GM19395 (cell line): ENCODE data around the gene ADARB1.

Source experiments
- ATAC-seq: cut with Tn5 transposase; IDR thresholded peaks from one replicate; pipeline ENCODE4 v1.9.1; 2021; ENCODE audit warnings: mild to moderate bottlenecking, moderate library complexity; ENCODE audit not compliant: unreplicated experiment

ADARB1 gene

DNA sequence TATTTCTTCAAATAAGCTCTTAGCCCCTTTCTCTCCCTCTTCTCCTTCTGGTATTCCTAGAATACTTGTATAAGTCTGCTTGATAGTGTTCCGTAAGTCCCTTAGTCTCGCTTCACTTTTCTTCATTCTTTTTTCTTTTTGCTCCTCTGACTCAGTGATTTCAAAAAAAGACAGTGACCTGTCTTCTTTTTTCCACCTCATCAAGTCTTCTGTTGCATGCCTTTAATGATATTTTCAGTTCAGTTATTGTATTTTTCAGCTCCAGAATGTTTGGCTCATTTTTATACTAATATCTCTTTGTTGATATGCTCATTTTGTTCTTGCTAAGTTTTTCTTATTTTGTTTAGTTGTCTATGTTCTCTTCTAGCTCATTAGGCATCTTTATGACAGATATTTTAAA, 115.6 kb downstream of the ADARB1 start:
- ATAC-seq: no peak

- no peak for ATAC-seq
Measured at GRCh38 chr21:45192332-45192731, 118.0 kb downstream of the ADARB1 start.

DNA sequence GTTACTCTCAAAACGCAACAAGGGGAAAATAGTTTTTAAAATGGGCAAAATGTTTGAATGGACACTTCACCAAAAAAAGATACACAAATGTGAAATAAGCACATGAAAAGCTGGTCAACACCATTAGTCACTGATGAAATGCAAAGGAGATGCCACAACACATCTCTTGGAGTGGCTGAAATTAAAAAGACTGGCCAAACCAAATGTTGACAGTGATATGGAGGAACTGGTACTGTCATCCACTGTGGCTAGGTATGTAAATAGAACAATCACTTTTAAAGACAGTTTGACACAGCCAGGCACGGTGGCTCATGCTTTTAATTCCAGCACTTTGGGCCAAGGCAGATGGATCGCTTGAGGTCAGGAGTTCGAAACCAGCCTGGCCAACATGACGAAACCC, 122.2 kb downstream of the ADARB1 start:
- ATAC-seq: no peak

DNA sequence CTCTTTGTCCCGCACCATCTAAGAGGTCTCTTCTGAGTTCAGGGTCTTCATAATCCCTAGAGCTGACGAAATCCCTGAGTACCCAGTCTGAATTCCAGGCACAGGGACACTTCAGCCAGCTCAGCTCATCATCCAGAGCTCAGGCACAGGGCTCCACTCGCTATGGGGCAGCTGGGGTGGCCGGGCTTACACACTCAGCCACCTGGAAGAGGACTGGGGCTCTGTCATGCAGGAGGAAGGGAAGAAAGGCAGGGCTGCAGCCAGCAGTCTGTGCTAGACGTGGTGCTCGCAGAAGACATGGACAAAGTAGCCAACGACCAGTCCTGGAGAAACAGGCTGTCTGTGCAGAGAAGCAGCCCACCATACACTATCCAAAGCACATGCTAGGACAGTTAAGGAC, 124.8 kb downstream of the ADARB1 start:
- no peak for ATAC-seq

DNA sequence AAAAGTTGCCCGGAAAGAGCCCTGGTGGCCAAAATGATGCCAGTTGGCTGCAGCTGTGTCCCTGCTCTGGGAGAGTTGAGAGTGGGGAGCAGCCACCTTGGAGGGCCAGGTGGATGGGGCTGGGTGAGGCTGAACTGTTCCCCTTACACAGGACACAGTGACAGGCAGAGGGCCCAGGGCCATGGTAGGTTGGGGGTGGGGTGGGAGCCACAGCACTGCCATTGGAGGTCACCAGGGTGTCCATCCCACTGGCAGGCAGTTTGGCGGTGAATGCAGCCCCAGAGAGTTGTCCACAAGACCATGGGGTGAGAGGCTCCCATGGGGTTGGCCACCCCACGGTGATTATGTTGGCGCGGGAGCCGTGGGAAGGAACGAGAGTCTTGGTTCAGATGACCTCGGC, 125.7 kb downstream of the ADARB1 start:
- ATAC-seq: no peak

- no peak for ATAC-seq
Measured at GRCh38 chr21:45200581-45201296, 126.4 kb downstream of the ADARB1 start.

GRCh38 chr21:45202344-45202743, 128.0 kb downstream of the ADARB1 start:
- no peak for ATAC-seq

GRCh38 chr21:45202889-45203288, 128.5 kb downstream of the ADARB1 start:
- ATAC-seq: no peak

DNA sequence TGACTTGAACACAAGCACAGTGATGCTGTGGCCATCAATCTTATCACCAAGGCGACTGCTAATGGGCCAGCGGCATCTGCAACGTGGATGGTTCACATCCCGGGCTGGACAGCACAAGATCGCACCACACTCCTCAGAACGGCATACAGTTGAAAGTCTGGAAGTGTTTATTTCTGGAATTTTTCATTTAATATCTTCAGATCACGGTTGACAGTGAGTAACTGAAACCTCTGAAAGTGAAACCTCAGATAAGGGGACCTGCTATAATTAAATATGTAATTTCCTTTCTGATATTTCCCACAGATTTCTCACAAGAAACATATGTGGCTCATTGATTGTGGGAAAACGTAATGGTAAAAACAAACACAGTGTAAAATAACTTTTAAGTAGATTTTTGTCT, 129.6 kb downstream of the ADARB1 start:
- ATAC-seq: no peak

GRCh38 chr21:45204395-45204794, 130.0 kb downstream of the ADARB1 start:
- no peak for ATAC-seq

GRCh38 chr21:45207839-45208626, 133.7 kb downstream of the ADARB1 start:
- no peak for ATAC-seq

DNA sequence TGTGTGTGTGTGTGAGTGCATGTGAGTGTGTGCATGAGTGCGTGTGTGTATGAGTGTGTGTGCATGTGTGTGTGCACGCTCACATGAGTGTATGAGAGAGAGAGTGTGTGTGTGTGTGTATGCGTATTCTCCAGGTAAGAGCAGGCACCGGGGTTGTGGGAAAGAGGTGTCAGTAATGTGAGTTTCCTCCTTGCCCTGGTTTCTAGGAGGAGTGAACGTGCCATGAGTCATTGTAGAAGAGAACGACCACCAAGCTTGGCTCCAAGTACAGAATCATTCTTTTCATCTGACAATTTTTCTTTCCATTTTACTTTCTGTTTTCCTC, 134.2 kb downstream of the ADARB1 start:
- ATAC-seq: no peak

DNA sequence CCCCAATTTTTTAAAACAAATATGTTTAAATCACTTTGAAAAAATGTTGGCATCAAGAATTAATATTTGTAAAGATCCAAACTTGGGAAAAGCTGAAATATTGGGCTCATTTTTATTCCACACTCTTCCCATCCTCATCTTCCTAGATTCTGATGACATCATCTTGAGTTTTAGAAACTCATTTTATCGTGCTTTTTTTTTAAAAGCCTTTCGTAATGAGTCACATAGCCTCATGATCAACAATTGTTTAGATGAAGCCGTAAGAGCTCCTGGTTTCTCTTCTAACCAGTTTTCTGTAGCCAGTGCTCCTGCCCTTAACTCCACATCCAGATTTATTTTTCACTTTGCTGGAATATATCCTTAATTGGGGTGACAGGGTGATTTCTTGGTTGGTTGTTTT, 134.7 kb downstream of the ADARB1 start:
- ATAC-seq: no peak

DNA sequence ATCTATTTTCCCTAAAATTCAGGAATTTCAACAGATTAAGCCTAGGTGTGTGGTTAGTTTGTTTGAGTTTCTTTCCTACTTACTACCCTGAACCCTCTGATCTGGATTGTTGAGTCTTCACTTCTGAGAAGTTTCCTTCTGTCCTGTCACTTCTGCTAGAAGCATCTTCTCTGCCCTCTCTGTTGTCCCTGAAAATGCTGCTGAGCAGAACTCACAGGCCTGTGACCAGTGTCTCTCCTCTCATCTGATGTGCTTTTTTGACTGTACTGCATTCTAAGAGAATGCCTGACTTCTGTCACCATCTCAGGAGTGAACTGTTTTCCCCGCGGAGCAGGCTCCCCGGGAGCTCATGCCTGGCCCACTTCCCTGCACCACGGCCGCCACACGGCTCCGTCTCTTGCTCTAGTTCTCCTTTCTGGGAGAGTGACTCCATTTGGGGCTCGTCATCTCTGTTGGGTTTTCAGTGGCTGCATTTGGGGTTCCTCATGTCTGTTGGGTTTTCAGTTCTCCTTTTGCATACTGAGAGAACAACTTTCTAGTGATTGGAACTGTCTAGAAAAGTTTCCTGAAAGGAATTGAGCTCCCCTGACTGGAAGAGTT, 135.4 kb downstream of the ADARB1 start:
- no peak for ATAC-seq

DNA sequence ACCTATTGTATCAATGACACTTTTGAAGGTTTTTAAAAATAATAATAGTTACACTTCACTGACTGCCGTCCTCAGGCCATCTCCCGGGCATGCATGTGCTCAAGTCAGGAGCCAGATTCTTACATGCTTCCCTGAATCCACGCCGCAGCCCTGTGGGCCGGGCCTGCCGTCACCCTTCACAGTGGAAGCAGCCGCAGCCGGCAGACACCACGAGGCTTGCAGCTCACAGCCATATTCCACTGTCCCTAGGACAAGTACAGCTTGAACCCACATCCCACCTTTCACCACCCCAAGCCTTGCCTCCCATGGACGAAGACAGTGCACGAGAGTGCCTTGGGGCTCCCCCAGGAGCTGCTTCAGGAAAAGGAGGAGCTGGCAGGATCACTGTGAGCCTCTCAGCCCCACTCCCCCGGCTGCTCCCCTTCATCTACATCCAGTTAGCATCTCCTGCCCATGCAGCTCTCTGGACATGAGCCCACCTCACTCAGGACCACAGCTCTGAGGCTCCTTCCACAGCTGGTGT, 136.1 kb downstream of the ADARB1 start:
- ATAC-seq: no peak

DNA sequence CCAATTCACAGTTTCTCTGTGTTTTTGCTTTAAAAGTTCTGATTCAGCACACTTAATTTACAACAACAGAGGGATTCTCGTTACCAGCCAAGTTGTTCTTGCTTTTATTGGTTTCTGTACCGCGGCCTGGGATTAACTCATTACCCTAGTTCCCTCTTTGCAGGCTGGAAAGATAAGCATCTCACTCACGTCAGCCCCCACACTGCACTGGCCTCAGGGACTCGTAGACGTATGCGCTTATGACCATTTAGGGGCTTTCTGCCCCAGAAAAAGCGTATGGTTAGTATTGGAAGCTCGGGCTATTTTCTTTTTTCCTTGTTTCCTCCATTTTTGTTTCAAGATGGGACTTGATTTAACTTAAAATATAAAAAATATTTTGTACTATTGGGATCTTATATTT, 137.3 kb downstream of the ADARB1 start:
- no peak for ATAC-seq

GRCh38 chr21:45213392-45213791, 139.0 kb downstream of the ADARB1 start:
- ATAC-seq: no peak

DNA sequence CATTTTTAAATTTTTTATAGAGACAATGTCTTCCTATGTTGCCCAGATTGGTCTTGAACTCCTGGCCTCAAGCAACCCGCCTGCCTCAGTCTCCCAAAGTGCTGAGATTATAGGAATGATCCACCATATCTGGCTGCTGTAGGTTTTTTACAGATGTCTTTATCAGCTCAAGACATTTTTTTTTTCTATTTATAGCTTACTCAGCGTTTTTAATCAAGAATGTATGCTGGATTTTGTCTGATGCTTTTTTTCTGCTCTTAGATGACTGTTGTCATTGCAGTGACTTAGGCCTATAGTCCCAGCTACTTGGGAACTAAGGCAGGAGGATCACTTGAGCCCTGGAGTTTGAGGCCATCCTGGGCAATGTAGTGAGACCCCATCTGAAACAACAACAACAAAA, 140.8 kb downstream of the ADARB1 start:
- no peak for ATAC-seq

DNA sequence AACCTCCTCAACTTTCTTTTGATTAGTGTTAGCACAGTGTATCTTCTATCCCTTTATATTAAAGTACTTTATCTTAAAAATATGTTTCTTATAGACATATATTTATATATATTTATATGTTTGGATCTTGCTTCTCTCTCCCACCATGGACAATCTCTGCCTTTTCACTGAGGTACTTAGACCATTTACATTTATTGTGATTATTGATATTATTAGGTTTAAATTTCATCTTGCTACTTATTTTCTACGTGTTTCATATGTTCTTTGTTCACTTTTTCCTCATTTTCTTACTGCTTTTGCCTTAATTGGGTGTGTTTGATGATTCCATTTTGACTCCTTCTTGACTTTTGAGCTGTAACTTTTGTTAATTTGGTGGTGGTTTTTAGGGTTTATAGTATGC, 142.6 kb downstream of the ADARB1 start:
- no peak for ATAC-seq

GRCh38 chr21:45219517-45219916, 145.1 kb downstream of the ADARB1 start:
- ATAC-seq: no peak

- no peak for ATAC-seq
Measured at GRCh38 chr21:45220071-45220481, 145.7 kb downstream of the ADARB1 start.
